Uterus (tissue), 2 donors: Measurements from ENCODE around the gene LSR.

Experiments
- POLR2A ChIP-seq, 2 donors: fragments of 450-650 bp; IDR thresholded peaks; one replicate each; pipeline ENCODE4 v1.6.1; 2016; ENCODE audit warnings: antibody characterized with exemption in 2 of 2, mild to moderate bottlenecking in 1 of 2, moderate library complexity in 1 of 2
- TF ChIP-seq, protein P1 (sequence below), 4 experiments: fragments of 200-600 bp in 2 of 4; fragments of 450-650 bp in 2 of 4; sonication (generic) in 2 of 4; IDR thresholded peaks; one replicate each; pipeline ENCODE4 v1.5.1; 2016 to 2019; ENCODE audit warnings: antibody characterized with exemption in 4 of 4, mild to moderate bottlenecking in 2 of 4, moderate library complexity in 1 of 4

DNA sequence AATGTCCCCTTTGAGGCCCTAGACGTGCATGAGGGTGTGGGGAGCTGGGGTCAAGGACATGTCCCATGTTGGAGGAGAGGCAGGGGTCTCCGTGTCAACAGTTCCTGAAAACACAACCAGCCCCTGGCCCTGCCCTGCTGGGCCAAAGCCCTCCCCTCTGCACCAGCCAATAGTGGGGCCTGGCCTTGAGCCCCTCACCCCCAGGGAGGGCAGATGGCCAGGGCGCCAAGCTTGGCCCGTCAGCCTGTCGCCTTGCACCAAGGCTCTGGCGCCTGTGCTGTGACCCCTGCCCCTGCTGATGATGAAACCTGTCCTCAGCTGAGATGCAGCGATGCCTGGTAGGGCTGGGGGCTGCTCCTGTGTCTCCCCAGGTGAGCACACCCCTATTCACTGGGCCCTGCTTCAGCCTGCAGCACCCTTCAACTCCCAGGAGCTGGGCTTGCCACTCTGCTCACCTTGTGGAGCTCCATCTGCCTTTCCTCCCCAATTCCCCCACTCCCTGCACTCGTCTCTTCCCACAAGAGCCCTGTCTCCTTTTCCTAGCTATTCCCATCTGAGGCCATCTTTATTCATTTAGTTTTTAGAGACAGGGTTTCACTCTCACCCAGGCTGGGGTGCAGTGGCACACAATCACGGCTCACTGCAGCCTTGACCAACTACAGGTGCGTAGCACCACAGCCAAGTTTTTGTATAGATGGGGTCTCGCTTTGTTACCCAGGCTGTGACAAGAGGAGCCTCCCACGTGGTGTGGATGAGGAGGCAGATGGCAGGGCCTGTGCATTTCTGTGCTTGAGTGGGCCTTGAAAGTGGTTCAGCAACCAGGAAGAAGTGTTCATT, 31.4 kb downstream of the LSR start:
- TF ChIP-seq, protein P1, sequence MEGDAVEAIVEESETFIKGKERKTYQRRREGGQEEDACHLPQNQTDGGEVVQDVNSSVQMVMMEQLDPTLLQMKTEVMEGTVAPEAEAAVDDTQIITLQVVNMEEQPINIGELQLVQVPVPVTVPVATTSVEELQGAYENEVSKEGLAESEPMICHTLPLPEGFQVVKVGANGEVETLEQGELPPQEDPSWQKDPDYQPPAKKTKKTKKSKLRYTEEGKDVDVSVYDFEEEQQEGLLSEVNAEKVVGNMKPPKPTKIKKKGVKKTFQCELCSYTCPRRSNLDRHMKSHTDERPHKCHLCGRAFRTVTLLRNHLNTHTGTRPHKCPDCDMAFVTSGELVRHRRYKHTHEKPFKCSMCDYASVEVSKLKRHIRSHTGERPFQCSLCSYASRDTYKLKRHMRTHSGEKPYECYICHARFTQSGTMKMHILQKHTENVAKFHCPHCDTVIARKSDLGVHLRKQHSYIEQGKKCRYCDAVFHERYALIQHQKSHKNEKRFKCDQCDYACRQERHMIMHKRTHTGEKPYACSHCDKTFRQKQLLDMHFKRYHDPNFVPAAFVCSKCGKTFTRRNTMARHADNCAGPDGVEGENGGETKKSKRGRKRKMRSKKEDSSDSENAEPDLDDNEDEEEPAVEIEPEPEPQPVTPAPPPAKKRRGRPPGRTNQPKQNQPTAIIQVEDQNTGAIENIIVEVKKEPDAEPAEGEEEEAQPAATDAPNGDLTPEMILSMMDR (IDR thresholded peaks at IDR 0.05) = no peak
- no peak for TF ChIP-seq POLR2A (IDR thresholded peaks at IDR 0.05)
